Uterus (tissue), 2 donors: ENCODE measurements around the gene TM9SF3.

Source experiments
- CTCF ChIP-seq, 4 experiments: fragments of 200-600 bp in 2 of 4; fragments of 450-650 bp in 2 of 4; sonication (generic) in 2 of 4; IDR thresholded peaks; one replicate each; pipeline ENCODE4 v1.5.1; 2016 to 2019; ENCODE audit warnings: antibody characterized with exemption in 4 of 4, mild to moderate bottlenecking in 2 of 4, moderate library complexity in 1 of 4
- POLR2A ChIP-seq, 2 donors: fragments of 450-650 bp; IDR thresholded peaks; one replicate each; pipeline ENCODE4 v1.6.1; 2016; ENCODE audit warnings: antibody characterized with exemption in 2 of 2, mild to moderate bottlenecking in 1 of 2, moderate library complexity in 1 of 2

- TF ChIP-seq CTCF (IDR thresholded peaks at IDR 0.05): no peak
- TF ChIP-seq POLR2A (IDR thresholded peaks at IDR 0.05): no peak
Measured at GRCh38 chr10:96509017-96509641, 77.7 kb downstream of the TM9SF3 start.
